A549 treated with AZD2906 at 1 μM for 4 hours (cell line): Measurements from ENCODE around the gene GCNA. TPM values are rescaled to one million over a fixed set of nuclear protein-coding genes. Genes with fewer than 3 reads are reported as not detected.

Experiments
- total RNA-seq: library from RNA; stranded (reverse); fragments of 200-300 nt; extraction: Qiagen RNA extraction; gene quantifications from 5 replicates; pipeline ENCODE4 v1.2.3, GENCODE V29; 2022

The GCNA gene
- 1.6 to 1.9 TPM (median 1.7 TPM) in 5 replicates for total RNA-seq

GRCh38 chrX:71578253-71579135, at the start of gene GCNA:
GCNA (plus strand) TSS chrX:71578437; CDS start chrX:71580822, 2,385 bp downstream.

GRCh38 chrX:71532753-71533425, 45.3 kb upstream of the GCNA start, which contains the start of gene OGT:
OGT (plus strand) TSS chrX:71533104; CDS start chrX:71533300, 196 bp downstream.

GRCh38 chrX:71618303-71618721, 40.1 kb downstream of the GCNA start, which contains the start of gene CXCR3:
CXCR3 (minus strand) TSS chrX:71618511; CDS start chrX:71618449, 62 bp downstream.

Other genes with a start within 250 kb of the GCNA start
- 12.5 to 19.4 TPM (median 15.4 TPM) in 5 replicates for gene TAF1, start 212.1 kb upstream of the GCNA start, total RNA-seq
- 28.9 to 42.9 TPM (median 37.1 TPM) in 5 replicates for gene OGT, start 45.3 kb upstream of the GCNA start, total RNA-seq
- 0.05 to 0.11 TPM (median 0.07 TPM) in 4 of 5 replicates, not detected in the other for gene CXCR3, start 40.1 kb downstream of the GCNA start, total RNA-seq
- not detected in 5 replicates for gene CXorf49, start 139.8 kb downstream of the GCNA start, total RNA-seq
- gene CXorf49B, start 184.9 kb downstream of the GCNA start, total RNA-seq: not detected in 5 replicates